ENCODE measurements around the gene XIAP.

Gene XIAP

DNA sequence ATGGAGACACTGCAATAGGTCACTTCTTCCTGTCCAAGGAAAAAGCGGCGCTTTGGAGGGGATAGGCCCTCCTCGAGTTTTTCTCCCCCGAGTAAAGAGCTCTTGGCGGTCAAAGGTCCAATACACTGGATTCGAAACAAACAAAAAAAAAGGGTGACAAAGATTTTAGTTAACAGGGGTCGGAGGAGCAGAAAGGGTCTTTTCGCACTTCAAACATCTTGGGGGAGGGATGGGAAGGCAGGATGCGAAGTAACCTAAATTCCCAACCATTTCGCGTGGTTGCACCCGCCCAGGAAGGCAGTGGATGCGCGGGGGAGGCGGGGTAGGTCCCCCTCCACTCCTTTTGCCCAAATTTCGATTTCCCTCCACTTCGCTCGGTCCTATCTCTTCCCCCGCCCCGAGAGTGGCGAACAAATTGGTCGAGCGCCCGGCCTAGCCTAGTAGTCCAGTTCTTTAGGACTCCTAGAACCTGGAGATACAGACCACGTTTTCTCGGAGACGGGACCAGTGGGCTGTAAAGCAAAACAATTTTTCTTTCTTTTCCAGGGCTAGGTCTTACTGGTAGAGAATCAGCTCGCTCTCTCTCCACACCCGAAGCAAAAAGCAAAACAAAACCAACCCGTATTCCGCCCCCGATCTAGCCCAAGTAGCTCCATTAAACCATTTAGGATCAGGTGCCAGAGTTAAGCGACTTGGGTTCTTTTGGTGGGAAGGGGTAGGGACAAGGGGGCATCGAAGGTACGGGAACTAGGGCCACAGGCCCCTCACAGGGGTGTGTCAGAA, 99.6 kb downstream of the XIAP start:
- Histone ChIP-seq H3K4me2 (ENCODE audit: low read depth, low read length, poor library complexity, severe bottlenecking) (peak overlapping the region; percentile 96), H4K20me1 (ENCODE audit: low read depth, low read length) (peaks cover 4% of the 10 kb centered on the region; the same call in 1 of the 2 replicates), H3K79me2 (ENCODE audit: insufficient read depth, low read length) (peaks cover 38% of the 10 kb centered on the region), H3K27ac (ENCODE audit: low read depth, low read length) (no peak overlapping the region), H2AFZ (ENCODE audit: low read depth, low read length, severe bottlenecking) (peak overlapping the region; percentile 68), H3K27me3 (ENCODE audit: low read length) (no peaks in the 10 kb centered on the region), H3K4me3 (ENCODE audit: insufficient read depth, low read length, poor library complexity, severe bottlenecking) (peak overlapping the region; percentile 60), H3F3A (ENCODE audit: insufficient read depth) (peaks cover 10% of the 10 kb centered on the region; the same call in 1 of the 2 replicates), H3K9ac (ENCODE audit: low read length) (peak overlapping the region; percentile 68), H3K36me3 (ENCODE audit: low read length) (no peaks in the 10 kb centered on the region), H3K9me3 (ENCODE audit: insufficient read depth, low read length) (no peaks in the 10 kb centered on the region), H3K9me2 (replicated peaks; ENCODE audit: insufficient read depth, low read length) (no peaks in the 10 kb centered on the region)
- TF ChIP-seq EZH2phosphoT487 (conservative IDR thresholded peaks at IDR 0.05; ENCODE audit: low read length) = no peak
- TF ChIP-seq, protein P1, sequence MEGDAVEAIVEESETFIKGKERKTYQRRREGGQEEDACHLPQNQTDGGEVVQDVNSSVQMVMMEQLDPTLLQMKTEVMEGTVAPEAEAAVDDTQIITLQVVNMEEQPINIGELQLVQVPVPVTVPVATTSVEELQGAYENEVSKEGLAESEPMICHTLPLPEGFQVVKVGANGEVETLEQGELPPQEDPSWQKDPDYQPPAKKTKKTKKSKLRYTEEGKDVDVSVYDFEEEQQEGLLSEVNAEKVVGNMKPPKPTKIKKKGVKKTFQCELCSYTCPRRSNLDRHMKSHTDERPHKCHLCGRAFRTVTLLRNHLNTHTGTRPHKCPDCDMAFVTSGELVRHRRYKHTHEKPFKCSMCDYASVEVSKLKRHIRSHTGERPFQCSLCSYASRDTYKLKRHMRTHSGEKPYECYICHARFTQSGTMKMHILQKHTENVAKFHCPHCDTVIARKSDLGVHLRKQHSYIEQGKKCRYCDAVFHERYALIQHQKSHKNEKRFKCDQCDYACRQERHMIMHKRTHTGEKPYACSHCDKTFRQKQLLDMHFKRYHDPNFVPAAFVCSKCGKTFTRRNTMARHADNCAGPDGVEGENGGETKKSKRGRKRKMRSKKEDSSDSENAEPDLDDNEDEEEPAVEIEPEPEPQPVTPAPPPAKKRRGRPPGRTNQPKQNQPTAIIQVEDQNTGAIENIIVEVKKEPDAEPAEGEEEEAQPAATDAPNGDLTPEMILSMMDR (IDR thresholded peaks at IDR 0.05; ENCODE audit: insufficient read depth, low read length, poor library complexity, severe bottlenecking) = no peak

DNA sequence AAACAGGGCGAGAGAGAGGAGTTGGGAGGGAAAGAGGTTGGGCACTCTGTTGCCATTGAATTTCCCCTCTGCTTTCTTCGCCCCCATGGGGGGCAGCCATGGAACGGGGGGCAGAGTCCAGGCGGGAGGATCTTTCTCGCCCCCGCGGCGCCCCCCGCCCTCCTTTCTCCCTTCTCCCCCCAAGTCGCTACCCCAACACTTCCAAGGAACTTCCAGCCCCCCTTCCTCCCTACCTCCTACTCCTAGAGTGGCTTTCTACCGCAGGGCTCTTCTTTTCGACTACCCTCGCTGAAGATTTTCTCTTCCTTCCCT, 101.1 kb downstream of the XIAP start:
- H3K9ac ChIP-seq (ENCODE audit: low read length) = peak overlapping the region; percentile 99
- no peak for TF ChIP-seq EZH2phosphoT487 (conservative IDR thresholded peaks at IDR 0.05; ENCODE audit: low read length)
- TF ChIP-seq, protein P1 (IDR thresholded peaks at IDR 0.05; ENCODE audit: insufficient read depth, low read length, poor library complexity, severe bottlenecking) = no peak
- H3K79me2 ChIP-seq (ENCODE audit: insufficient read depth, low read length) = peaks cover 53% of the 10 kb centered on the region
- peak overlapping the region; percentile 89 for H3K4me3 ChIP-seq (ENCODE audit: insufficient read depth, low read length, poor library complexity, severe bottlenecking)
- no peaks in the 10 kb centered on the region for H3K36me3 ChIP-seq (ENCODE audit: low read length)
- peaks cover 8% of the 10 kb centered on the region; the same call in 1 of the 2 replicates for H4K20me1 ChIP-seq (ENCODE audit: low read depth, low read length)
- peak overlapping the region; percentile 48 for H2AFZ ChIP-seq (ENCODE audit: low read depth, low read length, severe bottlenecking)
- H3K27ac ChIP-seq (ENCODE audit: low read depth, low read length) = peak overlapping the region; percentile 93
- H3K27me3 ChIP-seq (ENCODE audit: low read length) = no peaks in the 10 kb centered on the region
- peaks cover 10% of the 10 kb centered on the region; the same call in 1 of the 2 replicates for H3F3A ChIP-seq (ENCODE audit: insufficient read depth)
- peak overlapping the region; percentile 99 for H3K4me2 ChIP-seq (ENCODE audit: low read depth, low read length, poor library complexity, severe bottlenecking)
- no peaks in the 10 kb centered on the region for H3K9me2 ChIP-seq (replicated peaks; ENCODE audit: insufficient read depth, low read length)
- no peaks in the 10 kb centered on the region for H3K9me3 ChIP-seq (ENCODE audit: insufficient read depth, low read length)

GRCh38 chrX:123961268-123962005, 101.6 kb downstream of the XIAP start, which contains the start of gene STAG2:
Gene STAG2 (plus strand): TSS chrX:123961706. CDS start chrX:124022628, 60,922 bp downstream.
- TF ChIP-seq EZH2phosphoT487 (conservative IDR thresholded peaks at IDR 0.05; ENCODE audit: low read length) = no peak
- TF ChIP-seq, protein P1 (IDR thresholded peaks at IDR 0.05; ENCODE audit: insufficient read depth, low read length, poor library complexity, severe bottlenecking) = no peak
- no peaks in the 10 kb centered on the region for H3K27me3 ChIP-seq (ENCODE audit: low read length)
- peaks cover 58% of the 10 kb centered on the region for H3K79me2 ChIP-seq (ENCODE audit: insufficient read depth, low read length)
- H3K36me3 ChIP-seq (ENCODE audit: low read length) = no peaks in the 10 kb centered on the region
- H3K9me2 ChIP-seq (replicated peaks; ENCODE audit: insufficient read depth, low read length) = no peaks in the 10 kb centered on the region
- H3F3A ChIP-seq (ENCODE audit: insufficient read depth) = peaks cover 10% of the 10 kb centered on the region; the same call in 1 of the 2 replicates
- peak within 1 kb of the TSS; percentile 99 for H3K9ac ChIP-seq (ENCODE audit: low read length)
- peak within 1 kb of the TSS; percentile 99 for H3K4me2 ChIP-seq (ENCODE audit: low read depth, low read length, poor library complexity, severe bottlenecking)
- H3K9me3 ChIP-seq (ENCODE audit: insufficient read depth, low read length) = no peaks in the 10 kb centered on the region
- H4K20me1 ChIP-seq (ENCODE audit: low read depth, low read length) = peaks cover 8% of the 10 kb centered on the region; the same call in 1 of the 2 replicates
- H3K4me3 ChIP-seq (ENCODE audit: insufficient read depth, low read length, poor library complexity, severe bottlenecking) = peak within 1 kb of the TSS; percentile 89
- peak within 1 kb of the TSS; percentile 48 for H2AFZ ChIP-seq (ENCODE audit: low read depth, low read length, severe bottlenecking)
- peak within 1 kb of the TSS; percentile 93 for H3K27ac ChIP-seq (ENCODE audit: low read depth, low read length)

Measured in SU-DHL-6 (cell line).